ENCODE measurements around the gene SLC3A2. TPM values are rescaled to one million over a fixed set of nuclear protein-coding genes. Genes with fewer than 3 reads are reported as not detected.

SLC3A2 gene
- total RNA-seq, 6 experiments from 2014 or later, result 39.8 to 106 (median 63.0) TPM

DNA sequence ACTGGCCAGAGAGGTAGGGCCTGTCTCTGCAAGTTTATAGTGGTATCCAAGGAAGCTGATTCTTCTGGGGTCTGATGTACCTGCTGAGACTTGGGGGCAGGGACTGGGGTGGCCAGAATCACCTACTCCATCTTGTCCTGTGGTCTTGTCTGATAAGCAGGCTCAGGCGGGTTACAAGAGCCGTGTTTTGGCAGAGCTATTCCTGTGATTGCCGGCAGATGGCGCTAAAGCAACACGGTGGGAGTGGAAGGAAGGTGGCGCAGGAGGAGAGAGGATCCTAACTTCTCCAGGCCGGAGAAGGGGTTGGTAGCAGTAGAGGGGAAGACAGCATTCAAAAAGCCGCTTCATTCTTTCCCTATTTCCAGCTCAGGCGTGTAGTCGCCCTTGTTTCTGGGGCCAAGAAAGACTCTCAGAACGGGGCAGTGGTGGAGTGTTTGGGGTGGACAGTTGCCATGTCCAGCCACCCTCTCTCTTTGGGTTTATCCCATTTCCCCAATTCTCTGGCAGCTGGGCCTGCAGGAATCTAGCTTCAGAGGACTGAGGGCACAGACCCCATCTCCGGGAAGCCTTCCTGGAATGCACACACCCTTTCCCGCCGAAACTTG lies 25.3 kb downstream of the SLC3A2 start:
- Histone ChIP-seq H3K9me3 (no peaks in the 10 kb centered on the region), H3K36me3 (no peaks in the 10 kb centered on the region), H3K4me1 (no peaks in the 10 kb centered on the region), H3K27ac (no peak overlapping the region), H3K27me3 (no peaks in the 10 kb centered on the region), H3K4me3 (no peak overlapping the region)
- TF ChIP-seq POLR2A (IDR thresholded peaks at IDR 0.05) (no peak), CTCF (IDR thresholded peaks at IDR 0.05) (peak; percentile 96 to 98 (median 98))
- ATAC-seq (peak; percentile 87 to 95 (median 92)), DNase-seq (peak; percentile 72 to 85 (median 83))
- intact Hi-C loops (cut with DNase I), result loop anchor here (2.0 to 5.0 kb wide), 2 partner anchors 111 to 117 kb away; partner anchors contain the start of gene SLC22A8 (in 1 of the 2)
- WGBS (ENCODE audit: insufficient coverage, low coverage, low lambda C conversion rate, missing lambda C conversion rate), result 1% methylated on average over 11 of the region's 14 CpGs

- WGBS (ENCODE audit: insufficient coverage, low coverage, low lambda C conversion rate, missing lambda C conversion rate), result 63% methylated on average over 7 of the region's 9 CpGs
- Histone ChIP-seq H3K4me3 (no peak overlapping the region), H3K4me1 (no peaks in the 10 kb centered on the region), H3K27me3 (no peaks in the 10 kb centered on the region), H3K9me3 (no peaks in the 10 kb centered on the region), H3K27ac (no peak overlapping the region), H3K36me3 (no peaks in the 10 kb centered on the region)
- ATAC-seq, result no peak
- no peak for DNase-seq
- intact Hi-C loops (cut with DNase I), result loop anchor here in 1 of 2 donors (5.0 kb wide), 1 partner anchor 109 kb away; the partner anchor contains the start of gene SLC22A8
- TF ChIP-seq POLR2A (IDR thresholded peaks at IDR 0.05) (no peak), CTCF (IDR thresholded peaks at IDR 0.05) (no peak)
Measured at GRCh38 chr11:62908468-62909072, 27.9 kb downstream of the SLC3A2 start.

DNA sequence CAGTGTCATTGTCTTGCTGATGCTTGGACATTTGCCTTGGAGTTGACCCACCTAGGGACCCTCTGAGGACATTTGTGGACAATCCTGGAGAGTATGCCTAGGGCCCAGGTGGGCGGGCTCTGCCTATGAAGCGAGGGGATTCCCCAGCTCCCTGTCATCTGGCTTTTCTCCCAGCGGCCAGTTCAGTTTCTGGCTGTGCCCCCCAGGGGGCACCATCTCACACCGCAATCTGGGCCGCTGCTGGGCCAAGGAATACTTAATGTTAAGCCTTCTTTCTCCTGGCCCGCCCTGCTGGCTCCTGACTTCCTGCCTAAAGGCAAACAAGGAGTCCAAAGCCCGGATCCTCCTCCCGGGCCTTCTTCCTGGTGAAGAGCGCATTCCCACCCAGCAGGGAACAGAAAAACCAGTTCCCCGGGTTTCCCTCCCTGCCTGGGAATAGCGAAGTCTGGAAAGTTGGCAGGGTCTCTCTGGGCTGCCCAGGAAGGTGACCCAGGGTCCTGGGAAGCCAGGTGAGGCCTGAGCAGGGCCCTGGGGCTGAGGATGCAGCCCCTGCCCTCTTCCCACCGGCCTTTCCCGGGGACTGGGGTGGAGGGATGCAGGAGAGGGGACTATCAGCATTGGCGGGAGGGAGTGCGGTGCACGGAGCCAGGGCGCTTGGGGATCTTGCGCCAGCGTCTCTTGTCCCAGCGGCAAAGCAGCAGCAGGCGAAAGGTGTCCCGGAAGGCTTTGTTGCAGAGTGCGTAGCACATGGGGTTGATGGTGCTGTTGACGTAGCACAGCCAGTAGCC lies 28.6 kb downstream of the SLC3A2 start:
- Histone ChIP-seq H3K4me1 (no peaks in the 10 kb centered on the region), H3K27ac (no peak overlapping the region), H3K27me3 (no peaks in the 10 kb centered on the region), H3K4me3 (no peak overlapping the region), H3K36me3 (no peaks in the 10 kb centered on the region), H3K9me3 (no peaks in the 10 kb centered on the region)
- DNase-seq (peak in 2 of 3 donors; percentile 54 to 68), ATAC-seq (peak; percentile 54 to 64 (median 59))
- intact Hi-C loops (cut with DNase I), result loop anchor here in 1 of 2 donors (5.0 kb wide), 1 partner anchor 108 kb away; the partner anchor contains the start of gene SLC22A8
- WGBS (ENCODE audit: insufficient coverage, low coverage, low lambda C conversion rate, missing lambda C conversion rate), result 11% methylated on average over 6 of the region's 24 CpGs
- no peak for TF ChIP-seq POLR2A (IDR thresholded peaks at IDR 0.05)
- TF ChIP-seq CTCF (IDR thresholded peaks at IDR 0.05), result peak; percentile 23 to 38 (median 28)

GRCh38 chr11:62910141-62910882 lies 29.6 kb downstream of the SLC3A2 start:
- ATAC-seq (no peak), DNase-seq (no peak)
- TF ChIP-seq POLR2A (IDR thresholded peaks at IDR 0.05) (no peak), CTCF (IDR thresholded peaks at IDR 0.05) (no peak)
- Histone ChIP-seq H3K36me3 (no peaks in the 10 kb centered on the region), H3K4me1 (no peaks in the 10 kb centered on the region), H3K9me3 (no peaks in the 10 kb centered on the region), H3K27me3 (no peaks in the 10 kb centered on the region), H3K27ac (no peak overlapping the region), H3K4me3 (no peak overlapping the region)
- 72% methylated on average over 5 of the region's 27 CpGs for WGBS (ENCODE audit: insufficient coverage, low coverage, low lambda C conversion rate, missing lambda C conversion rate)
- intact Hi-C loops (cut with DNase I), result no loop called here
